ENCODE measurements around the gene OMP.

Gene OMP

DNA sequence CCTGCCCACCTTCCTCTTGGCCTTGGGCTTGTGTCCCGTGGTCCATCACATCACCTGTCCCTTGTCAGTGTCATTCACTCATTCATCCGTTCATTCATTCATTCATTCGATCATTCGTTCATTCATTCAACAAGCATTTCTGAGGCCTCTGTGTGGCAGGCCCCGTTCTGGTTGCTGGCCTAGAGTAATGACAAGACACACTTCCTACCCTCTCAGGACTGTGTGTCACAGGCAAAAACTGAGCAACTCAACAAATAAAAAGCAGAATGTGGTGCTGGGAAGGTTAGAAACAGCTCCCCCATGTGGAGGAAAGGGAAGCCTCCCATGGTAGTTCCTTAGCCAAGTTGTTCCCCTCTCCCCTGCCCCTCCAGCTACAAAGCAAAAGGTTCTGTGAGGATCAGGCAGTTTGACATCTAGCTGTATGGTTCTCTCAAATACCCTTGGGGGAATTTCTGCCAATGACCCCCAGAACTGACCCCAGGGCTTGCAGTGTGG is 1.6 kb upstream of the OMP start:
- in situ Hi-C loops (cut with HindIII; ENCODE audit: low sequenced_read_pairs): no loop called here

DNA sequence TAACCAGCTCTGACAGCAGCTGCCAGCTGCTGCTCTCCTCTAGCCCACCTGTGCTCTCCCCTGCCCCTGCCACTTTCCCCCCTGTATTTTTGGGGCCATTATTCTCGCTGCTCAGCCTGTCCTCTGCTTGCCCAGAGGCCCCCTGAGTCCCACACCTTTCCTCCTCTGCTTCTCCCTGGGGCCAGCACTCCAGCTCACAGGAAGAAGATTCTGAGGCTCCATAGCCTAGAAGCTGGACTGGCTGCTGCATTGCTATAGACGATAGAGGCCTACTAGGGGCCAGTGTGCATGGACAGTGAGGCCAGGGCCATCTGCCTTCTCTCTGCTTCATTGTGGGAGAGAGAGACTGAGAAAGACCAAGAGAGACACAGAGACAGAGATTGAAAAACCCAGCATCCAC is 679 bp downstream of the OMP start:
- in situ Hi-C loops (cut with HindIII; ENCODE audit: low sequenced_read_pairs): no loop called here

DNA sequence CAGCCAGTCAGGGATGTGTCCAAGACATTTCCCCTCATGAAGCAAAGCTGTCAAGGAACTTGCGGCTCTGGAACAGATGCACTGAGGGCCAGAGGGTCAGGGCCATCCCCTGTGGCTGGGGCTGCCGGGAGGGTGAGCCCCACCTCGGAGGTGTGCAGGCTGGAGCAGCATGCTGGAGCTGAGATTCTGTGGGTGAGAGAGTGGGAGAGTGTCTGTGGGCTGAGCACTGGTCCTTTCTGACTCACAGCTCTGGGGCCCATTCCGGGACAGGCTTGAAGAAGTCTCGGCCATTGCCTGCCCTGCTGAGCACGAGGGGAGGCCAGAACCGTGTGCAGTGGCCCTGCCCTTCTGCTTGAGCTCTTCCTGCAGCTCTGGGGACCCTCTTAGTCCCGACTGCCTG is 2.1 kb downstream of the OMP start:
- in situ Hi-C loops (cut with HindIII; ENCODE audit: low sequenced_read_pairs): no loop called here

DNA sequence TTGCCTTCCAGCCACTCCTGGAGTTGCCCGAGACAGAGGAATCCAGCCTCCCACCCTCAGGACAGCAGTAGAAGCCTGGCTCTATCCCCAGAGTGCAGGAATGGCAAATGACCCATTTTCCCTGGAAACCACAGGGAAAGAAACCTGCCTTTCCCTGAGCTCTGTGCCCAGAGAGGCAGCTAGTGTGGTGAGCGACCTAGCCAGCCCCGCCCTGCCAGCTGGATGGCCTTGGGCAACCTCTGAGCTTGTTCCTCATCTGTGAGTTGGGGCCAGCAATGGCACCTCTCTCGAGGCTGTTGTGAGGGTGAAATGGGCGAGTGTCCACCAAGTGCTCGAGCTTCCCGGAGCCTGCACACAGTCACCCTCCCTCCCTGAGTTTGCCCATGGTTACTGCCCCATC is 3.7 kb downstream of the OMP start:
- in situ Hi-C loops (cut with HindIII; ENCODE audit: low sequenced_read_pairs): no loop called here

DNA sequence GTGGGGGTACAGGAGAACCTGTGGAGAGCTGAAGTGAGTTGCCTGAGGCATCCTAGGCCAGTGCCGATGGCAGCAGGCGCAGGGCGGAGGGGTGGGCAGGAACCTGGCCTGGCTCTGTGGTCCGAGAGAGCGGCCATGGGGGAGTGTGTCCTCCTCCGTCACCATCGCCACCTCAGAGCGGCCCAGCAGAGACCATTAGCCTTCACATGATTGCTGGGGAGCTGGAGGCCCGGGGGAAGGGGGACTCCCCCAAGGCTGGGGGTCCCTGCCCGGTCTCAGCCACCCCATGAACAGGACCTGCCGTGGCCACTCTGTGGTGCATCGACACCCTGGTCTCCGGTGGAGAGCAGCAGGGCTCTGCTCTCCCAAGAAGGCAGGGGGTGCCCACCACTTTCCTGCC is 4.1 kb downstream of the OMP start:
- in situ Hi-C loops (cut with HindIII; ENCODE audit: low sequenced_read_pairs): no loop called here

DNA sequence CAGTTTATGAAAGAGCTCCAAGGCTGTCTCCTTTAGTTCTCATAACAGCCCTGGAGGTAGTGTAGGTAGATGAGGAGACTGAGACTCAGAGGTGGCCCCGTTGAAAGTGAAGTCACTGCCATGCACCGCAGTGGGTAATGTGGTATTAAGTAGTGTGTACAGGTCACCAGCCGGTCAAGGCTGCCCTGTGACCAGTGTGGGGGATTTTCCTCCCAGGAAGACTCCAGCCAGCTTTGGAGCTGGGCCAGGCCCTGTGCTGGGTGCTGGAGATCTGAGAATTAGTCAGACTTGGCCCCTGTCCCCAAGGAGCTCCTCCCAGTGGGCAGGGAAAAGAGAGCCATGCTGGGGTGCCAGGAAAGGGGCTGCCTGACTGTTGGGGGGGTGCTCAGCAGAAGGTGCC is 5.3 kb downstream of the OMP start:
- in situ Hi-C loops (cut with HindIII; ENCODE audit: low sequenced_read_pairs): no loop called here

DNA sequence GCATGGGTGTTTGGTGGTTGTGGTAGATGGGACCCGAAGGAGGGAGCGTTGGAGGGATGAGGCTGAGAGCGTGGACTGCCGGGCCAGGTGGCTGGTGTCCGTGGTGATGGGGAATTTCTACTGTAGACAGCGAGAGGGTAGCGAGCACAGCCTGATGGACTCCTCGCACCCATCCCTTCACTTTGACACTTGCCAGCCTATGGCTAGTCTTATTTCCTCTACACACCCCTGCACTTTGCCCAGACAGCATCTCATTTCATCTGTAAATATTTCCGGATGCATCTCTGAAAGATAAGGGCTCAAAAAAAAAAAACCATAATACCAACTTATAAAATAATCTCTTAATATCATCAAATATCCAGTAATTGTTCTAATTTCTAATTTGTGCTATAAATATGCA is 5.8 kb downstream of the OMP start:
- in situ Hi-C loops (cut with HindIII; ENCODE audit: low sequenced_read_pairs): no loop called here

DNA sequence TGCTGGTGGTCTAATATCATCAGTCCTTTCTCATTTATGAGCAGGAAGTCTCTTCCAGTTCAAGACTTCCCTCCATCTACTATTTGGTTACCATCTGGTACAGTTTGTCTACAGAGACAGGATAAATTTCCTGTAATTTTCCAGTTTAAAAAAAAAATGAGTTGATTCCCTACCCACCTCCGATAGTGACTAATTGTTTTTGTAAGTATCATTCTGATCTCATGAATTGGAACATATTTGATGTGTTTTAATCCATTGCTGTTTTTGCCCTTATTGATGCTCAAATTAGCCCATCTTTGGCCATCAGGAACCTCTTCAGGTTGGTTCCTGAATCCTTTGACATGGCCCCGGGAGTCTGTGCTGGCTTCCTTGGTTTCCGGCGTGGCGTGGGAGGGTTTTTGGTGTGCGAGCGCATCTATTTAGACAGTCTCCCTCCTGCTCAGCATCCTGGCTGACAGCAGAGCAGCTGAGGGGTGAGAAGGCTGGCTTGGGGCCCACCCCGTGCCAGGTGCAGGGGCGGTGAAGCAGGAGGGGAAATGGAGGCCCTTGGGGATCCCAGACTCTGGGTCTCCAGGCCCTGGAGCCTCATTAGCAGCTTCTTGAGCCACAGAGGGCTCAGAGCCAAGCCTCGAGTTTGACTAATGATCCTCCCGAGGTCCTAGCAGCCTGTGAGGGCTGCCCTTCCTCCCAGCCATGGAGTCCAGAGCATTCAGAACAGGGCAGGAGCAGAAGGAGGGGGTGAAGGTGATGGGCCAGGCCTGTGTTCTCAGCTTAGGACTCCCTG is 6.8 kb downstream of the OMP start:
- in situ Hi-C loops (cut with HindIII; ENCODE audit: low sequenced_read_pairs): no loop called here

DNA sequence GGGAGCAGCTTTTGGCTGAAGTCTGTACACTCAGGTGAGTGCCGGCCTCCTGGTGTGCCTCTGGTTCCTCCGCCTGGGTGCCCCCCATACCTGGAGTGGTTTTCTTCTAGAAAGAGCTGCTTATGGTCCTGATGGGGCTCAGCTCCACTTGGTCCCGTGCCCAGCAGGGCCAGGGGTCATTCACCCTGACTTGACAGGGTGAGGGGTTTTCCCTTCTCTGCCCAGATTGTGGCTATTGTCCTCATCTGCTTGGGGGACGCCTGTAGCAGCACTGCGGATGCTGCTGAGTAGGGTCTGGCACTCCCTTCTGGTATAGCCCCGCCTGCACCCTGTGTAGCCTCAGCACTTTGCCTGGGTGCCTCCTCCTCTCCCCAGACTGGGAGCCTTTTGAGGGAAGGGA is 8.2 kb downstream of the OMP start:
- in situ Hi-C loops (cut with HindIII; ENCODE audit: low sequenced_read_pairs): no loop called here

DNA sequence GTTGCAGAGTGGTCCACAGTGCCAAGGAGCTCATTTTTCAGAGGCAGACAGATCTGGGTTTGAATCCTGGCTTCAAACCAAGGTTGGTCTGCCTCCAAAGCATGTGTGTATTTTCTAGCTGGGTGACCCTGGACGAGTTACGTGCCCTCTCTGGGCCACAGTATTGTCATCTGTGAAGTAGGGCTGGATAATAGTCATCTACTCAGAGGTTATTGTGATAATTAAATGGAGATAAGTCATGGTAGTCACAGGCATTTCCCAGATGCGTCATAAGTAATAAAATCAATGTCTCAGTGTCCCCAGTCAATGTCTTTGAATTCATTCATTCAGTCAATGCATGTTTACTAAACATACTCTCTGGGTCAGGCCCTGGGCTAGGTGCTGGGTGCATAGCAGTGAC is 8.6 kb downstream of the OMP start:
- in situ Hi-C loops (cut with HindIII; ENCODE audit: low sequenced_read_pairs): no loop called here

DNA sequence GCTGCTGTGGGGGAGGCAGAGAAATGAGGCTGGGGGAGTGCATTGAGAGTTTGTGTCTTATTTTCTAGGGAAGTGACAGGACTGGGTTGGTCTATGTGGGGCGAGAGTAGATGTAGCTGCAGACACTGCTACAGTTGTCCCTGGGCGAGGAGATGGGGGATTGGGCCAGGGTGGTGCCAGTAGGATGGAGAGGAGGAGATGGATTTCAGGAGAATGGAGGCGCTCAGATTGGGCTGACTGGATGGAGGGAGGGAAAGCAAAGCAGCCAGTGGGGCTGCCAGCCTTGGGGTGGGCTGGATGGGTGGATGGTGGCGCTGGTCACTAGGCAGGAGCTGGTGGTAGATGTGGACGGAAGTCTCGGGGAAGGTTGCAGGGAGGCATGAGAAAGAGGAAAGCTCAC is 9.3 kb downstream of the OMP start:
- in situ Hi-C loops (cut with HindIII; ENCODE audit: low sequenced_read_pairs): no loop called here

DNA sequence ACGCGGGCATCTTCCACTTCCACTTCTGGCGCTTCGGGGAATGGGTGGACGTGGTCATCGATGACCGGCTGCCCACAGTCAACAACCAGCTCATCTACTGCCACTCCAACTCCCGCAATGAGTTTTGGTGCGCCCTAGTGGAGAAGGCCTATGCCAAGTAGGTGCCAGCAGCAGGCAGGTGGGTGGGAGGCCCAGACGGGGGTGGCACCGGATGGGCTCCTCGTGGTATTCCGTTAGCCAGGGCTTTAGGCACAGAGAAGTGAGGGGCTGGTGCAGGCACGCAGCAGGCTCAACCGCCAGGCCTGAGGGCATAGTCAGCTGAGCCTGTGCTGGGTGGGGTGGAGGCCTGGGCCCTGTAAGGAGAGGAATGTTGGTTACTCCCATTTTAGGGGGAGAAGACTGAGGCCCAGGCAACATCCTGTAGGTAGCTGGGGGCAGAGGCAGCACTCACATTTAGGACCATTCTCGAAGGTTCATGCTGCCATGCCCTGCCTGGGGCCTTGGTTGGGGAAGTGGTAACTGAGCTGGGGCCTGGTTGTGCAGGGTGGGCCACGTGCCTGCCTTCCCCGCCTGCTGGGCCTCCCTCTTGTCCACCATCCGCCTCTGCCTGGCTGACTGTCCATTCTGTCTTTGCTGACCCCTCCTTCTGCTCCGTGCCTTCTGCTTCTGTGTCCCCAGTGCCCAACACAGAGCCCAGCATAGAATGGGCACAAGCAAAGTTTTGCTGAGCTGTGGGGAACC is 10.2 kb downstream of the OMP start:
- in situ Hi-C loops (cut with HindIII; ENCODE audit: low sequenced_read_pairs): no loop called here

DNA sequence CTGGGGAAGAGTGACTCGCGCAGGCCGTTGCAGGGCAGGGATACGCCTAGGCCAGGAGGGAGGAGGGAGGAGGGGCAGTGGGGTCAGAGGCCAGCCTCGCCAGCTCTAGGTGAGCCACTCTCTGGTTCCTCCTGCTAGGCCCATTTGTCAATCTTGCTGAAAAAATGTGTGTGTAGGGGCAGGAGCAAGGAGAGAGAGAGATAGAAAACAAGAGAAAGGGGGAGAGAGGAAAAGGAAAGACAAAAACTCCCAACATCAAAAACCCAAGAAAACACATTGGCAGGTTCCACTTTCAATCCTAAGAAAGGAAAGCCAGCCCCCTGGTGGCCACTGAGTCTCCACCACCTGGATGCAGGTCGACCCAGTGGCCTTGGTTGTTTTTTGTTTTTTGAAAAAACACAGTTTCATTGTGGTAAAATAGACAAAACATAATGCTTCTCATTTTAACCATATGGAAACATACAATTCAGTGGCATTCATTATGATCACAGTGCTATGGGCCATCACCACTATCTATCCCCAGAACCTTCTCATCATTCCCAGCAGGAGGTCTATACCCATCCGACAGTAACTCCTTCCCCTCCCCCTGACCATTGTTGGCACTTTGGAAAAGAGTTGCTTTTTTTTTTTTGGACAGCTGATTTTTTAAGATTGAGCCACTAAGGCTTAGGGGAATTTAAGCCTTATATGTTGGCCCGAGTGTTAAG is 10.9 kb downstream of the OMP start:
- in situ Hi-C loops (cut with HindIII; ENCODE audit: low sequenced_read_pairs): no loop called here

DNA sequence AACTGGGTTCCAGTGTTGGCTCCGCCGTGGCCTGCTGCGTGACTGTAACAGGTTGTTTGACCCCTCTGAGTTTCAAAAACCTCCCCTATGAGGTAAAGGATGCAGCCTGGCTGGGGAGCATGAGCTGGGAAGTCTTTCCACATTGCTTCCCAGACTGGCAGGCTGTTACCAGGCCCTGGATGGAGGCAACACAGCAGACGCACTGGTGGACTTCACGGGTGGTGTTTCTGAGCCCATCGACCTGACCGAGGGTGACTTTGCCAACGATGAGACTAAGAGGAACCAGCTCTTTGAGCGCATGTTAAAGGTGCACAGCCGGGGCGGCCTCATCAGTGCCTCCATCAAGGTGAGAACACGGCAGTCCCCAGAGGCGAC is 11.4 kb downstream of the OMP start:
- in situ Hi-C loops (cut with HindIII; ENCODE audit: low sequenced_read_pairs): no loop called here

DNA sequence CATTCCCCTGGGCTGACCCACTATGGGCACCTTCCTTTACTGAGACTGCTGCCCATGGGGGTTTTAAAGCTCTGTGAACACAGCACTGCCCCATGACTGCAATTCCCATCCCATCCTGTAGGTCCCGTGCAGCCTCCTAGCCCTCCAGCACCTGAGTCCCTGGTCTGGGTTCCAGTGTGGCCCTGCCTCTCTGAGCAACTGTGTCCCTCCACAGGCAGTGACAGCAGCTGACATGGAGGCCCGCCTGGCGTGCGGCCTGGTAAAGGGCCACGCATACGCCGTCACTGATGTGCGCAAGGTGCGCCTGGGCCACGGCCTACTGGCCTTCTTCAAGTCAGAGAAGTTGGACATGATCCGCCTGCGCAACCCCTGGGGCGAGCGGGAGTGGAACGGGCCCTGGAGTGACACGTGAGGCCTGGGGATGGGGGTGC is 12.6 kb downstream of the OMP start:
- in situ Hi-C loops (cut with HindIII; ENCODE audit: low sequenced_read_pairs): no loop called here

DNA sequence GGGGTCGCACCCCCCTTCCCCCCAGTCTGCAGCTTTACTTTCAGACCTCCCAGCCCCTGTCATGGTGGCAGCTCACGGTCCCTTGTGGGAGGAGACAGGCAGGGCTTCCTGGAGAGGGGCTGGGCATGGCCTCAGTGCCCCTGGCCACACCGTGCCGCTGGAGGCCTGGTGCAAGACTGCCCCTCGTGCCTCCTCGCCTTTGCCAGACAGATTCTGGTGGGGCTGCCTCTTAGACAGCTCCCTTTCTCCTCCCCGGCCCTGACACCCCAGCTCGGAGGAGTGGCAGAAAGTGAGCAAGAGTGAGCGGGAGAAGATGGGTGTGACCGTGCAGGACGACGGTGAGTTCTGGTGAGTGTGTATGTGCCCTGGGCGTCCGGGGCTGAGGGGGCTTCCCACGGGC is 13.3 kb downstream of the OMP start:
- in situ Hi-C loops (cut with HindIII; ENCODE audit: low sequenced_read_pairs): no loop called here

DNA sequence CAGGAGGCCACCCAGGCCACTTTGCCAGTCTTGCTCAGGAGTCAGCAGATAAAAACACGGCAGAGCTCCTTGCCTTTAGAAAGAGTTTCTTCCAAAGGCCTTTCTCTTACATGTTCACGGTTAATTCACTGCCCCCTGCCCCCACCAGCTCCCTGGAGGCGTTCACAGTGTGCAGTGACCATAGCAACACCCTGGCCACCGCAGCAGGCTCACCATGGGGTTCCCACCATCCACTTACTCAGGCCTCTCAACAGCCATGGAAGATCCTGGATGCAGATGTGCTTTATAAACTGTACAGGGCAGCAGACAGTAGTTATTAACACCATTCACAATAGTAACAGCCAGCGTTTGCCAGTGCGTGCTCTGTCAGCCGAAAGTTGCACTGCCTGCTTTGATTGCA is 14.9 kb downstream of the OMP start:
- in situ Hi-C loops (cut with HindIII; ENCODE audit: low sequenced_read_pairs): no loop called here

DNA sequence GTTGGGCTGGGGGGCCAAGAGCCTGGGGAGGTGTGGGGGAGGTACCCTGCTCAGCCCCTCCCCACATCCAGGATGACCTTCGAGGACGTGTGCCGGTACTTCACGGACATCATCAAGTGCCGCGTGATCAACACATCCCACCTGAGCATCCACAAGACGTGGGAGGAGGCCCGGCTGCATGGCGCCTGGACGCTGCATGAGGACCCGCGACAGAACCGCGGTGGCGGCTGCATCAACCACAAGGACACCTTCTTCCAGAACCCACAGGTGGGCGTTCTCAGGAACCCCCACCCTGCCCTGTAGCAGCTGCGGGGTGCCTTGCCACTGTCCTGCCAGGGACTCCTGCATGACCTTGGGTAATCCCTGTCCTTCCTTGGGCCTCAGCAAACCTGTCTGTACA is 15.4 kb downstream of the OMP start:
- in situ Hi-C loops (cut with HindIII; ENCODE audit: low sequenced_read_pairs): no loop called here

DNA sequence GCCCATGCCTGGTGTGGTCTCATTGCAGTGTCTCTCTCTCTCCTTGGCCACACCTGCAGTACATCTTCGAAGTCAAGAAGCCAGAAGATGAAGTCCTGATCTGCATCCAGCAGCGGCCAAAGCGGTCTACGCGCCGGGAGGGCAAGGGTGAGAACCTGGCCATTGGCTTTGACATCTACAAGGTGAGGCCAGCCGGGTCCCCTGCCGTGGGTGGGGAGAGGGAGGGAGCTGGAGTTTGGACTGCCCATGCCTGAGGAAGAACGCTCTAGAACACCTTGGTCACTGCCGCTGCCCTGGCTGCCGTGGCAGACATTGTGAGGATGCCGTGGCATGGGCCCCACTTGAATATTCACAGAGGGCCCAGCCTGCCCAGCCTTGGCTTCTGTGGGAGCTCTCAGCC is 16.3 kb downstream of the OMP start:
- in situ Hi-C loops (cut with HindIII; ENCODE audit: low sequenced_read_pairs): no loop called here

DNA sequence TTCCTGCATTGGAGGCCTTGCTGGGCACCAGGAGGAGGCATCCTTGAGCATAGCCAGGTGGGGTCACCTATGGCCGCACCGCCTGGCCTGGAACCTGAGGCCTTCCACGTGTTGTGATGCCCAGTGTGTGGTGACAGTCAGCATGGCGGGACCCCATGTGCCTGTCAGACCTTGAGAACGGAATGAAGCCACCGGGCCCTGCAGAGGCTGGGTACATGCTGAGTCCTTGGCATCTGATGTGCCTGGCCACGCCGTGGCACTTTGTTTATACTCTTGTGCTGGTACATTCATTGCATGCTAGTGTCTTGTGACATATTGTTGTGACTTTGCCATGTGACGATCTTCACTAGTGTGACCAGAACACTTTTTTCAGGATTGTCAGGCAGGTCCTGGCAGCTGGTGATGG is 16.9 kb downstream of the OMP start:
- in situ Hi-C loops (cut with HindIII; ENCODE audit: low sequenced_read_pairs): no loop called here

DNA sequence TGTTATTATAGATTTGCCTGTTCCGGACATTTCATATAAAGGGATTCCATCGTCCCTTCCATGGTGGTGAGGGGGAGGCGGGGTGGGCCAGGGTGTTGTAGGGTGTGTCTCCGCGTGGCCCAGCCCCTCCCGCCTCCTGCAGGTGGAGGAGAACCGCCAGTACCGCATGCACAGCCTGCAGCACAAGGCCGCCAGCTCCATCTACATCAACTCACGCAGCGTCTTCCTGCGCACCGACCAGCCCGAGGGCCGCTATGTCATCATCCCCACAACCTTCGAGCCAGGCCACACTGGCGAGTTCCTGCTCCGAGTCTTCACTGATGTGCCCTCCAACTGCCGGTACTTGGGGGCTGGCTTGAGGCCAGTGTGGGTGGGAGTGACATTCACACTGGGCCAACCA is 17.9 kb downstream of the OMP start:
- in situ Hi-C loops (cut with HindIII; ENCODE audit: low sequenced_read_pairs): no loop called here

DNA sequence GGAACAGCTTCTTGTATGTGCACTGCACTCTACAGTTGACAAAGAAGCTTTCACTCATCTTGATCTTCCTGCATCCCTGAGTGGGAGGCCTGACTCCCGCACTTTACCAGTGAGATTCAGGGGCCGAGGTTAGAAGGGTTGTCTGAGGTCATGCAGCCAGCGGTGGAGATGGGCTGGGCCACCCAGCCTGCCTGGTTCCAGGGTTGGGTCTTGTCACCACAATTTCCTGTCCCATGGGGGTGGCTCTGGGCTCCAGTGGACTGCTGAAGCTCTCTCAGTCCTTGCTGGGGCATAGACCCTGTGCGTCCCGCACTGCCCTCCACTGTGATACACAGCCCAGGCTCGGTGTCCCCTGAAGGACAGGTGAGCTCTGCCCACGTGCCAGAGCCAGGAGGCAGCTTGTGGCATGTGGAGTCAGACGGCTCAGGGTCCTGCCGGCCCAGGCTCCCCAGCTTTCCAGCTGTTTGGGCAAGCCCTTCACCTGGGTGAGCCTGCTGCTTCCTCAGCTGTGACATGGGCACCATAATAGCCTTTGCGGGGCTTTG is 18.5 kb downstream of the OMP start:
- in situ Hi-C loops (cut with HindIII; ENCODE audit: low sequenced_read_pairs): no loop called here

Measured in DLD1 (cell line).